Stimulated activated CD4-positive, alpha-beta T cell treated with anti-CD3 and anti-CD28 coated beads, Interleukin-12 subunit alpha, Interleukin-12 subunit beta, amount 100 ng/mL, for 4 hours (primary cell): Measurements from ENCODE around the gene NDUFAF4.
"Not testable (repeated sequence)": the region's sequence is repeated elsewhere in the genome, so short reads cannot be mapped to it uniquely, and the experiment has no call there.

Experiments
- DNase-seq: peaks from one replicate; pipeline ENCODE4 v3.0.0-alpha.2; 2020

NDUFAF4 gene

GRCh38 chr6:96898241-96898851, 655 bp upstream of the NDUFAF4 start:
- DNase-seq = no peak

DNA sequence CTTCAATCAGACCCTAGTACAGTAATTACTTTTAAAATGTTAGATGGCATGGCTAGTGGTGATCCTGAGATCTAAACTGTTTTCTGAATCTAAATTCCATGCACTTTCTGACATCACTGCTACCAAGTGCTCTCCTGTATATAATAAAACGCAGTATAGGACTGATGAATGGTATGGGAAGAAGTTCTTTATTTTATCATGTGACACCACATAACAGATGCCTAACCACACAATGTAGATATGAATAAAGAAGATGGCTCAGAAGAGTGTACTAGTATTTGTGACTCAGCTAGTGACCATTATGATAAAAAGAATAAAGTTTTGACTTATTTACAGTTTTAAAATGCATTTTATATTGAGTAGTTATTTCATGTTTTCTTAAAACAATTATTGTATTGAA, 8.5 kb downstream of the NDUFAF4 start:
- no peak for DNase-seq

DNA sequence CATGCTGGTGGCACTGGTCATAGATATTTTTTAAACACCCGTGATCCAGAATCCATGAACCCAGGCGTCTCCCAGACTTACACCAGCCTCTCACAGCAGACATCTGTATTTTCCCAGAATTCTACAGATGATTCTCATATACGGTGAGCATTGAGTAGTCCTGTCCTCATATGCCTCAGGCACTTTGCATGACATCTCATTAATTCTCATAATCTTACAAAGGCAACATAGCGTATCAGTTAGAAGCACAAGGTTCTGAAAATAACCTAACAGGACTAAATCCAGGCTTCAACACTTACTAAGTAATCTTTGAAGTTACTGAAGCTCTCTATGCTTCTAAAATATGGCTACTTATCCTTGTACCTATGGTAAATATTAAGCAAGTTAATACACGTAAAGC, 8.9 kb downstream of the NDUFAF4 start:
- DNase-seq = no peak

GRCh38 chr6:96886519-96886918, 11.2 kb downstream of the NDUFAF4 start:
- no peak for DNase-seq

GRCh38 chr6:96885187-96885631, 12.5 kb downstream of the NDUFAF4 start:
- DNase-seq = not testable (repeated sequence)

DNA sequence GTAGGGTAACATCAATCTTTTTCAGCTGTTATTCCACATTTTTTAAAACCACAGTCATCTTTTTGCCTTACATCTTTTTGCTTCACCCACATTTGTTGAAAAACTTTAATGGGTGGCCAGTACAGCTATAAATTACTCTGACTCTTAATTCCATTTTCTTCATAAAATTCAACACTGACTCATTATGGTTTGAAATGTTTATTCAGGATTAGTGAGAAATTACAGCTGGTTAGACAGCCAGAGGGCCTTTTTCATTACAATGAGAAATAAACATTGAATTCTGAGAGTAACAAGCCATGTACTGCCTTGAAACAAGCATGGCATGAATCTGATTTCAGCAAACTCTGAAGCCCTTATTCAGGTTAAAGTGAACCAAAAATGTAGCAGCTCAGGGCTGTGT, 19.5 kb downstream of the NDUFAF4 start:
- DNase-seq = no peak

GRCh38 chr6:96876886-96877545, 20.7 kb downstream of the NDUFAF4 start:
- DNase-seq = no peak

- DNase-seq = no peak
These were observed 24.7 kb downstream of the NDUFAF4 start for GRCh38 chr6:96872976-96873375.

DNA sequence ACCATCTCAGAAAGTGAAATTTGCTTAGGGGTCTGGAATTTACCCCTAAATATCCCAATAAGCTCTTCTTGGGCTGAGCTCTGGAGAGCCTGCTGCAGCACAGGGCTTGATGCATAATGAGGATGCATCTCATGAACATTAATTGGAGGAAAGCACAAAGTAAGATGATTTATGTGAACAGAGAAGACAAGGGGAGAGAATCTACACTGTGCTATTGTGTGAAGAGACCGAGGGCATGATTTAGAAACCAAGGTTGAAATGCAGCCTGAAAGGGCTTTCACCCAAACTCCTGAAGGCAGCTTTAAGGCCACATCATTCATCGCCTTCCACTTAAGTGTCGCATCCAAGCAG, 32.7 kb downstream of the NDUFAF4 start:
- DNase-seq = no peak

GRCh38 chr6:96864216-96865054, 33.3 kb downstream of the NDUFAF4 start:
- no peak for DNase-seq

DNA sequence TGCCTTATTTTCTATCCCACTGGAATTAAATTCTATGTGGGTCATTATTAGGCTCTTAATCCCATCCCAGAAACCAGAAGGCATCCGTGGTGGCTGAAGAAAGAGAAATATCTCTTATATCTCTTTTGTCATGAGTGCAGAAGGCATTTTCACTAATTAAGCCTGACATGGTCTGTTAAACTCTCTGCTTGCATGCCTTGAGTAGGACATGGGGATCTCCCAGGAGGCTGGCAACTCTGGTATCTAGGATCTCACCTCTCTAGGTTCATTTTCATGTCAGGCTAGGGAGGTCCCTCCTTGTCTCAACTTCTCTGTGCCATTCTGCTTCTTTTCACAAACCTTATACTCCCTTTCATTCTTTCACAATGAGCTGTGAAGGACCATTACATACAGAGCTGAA, 35.1 kb downstream of the NDUFAF4 start:
- DNase-seq = no peak

DNA sequence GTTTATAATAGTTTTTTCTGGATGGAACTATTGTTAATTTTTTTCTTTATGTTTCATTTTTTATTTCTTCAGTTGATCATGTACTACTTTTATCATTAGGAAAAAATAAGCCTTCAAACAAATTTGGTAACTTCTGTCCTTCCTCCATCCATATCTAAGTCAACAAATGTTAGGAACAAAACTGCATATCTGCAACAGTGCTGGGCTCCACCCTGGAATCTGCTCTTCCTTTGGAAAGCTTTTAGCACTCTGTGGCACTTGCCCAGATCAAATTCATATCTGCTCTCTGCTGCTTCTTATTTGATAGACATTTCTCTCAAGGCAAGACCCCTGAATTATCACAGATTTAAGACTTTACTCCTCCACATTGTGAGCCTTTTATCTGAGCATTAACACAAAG, 36.1 kb downstream of the NDUFAF4 start:
- DNase-seq = no peak

DNA sequence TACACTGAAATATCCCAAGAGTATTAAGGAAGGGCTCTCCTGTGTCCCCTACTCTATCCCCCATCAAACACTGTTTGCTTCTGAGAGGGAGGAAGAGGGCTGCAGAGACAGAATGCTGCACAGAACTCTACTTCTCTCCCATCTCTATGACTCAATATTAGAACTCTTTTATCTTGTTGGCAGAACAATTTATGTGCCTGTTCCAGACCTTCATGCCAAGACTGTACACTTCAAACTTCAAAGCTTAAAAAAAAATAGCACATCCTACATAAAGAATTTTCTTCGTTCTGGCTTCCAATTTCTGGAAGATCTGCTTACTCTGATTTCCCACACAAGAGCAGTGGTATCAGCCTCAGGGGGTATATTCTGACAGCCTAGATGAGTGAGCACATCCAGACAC, 40.8 kb downstream of the NDUFAF4 start:
- DNase-seq = no peak

DNA sequence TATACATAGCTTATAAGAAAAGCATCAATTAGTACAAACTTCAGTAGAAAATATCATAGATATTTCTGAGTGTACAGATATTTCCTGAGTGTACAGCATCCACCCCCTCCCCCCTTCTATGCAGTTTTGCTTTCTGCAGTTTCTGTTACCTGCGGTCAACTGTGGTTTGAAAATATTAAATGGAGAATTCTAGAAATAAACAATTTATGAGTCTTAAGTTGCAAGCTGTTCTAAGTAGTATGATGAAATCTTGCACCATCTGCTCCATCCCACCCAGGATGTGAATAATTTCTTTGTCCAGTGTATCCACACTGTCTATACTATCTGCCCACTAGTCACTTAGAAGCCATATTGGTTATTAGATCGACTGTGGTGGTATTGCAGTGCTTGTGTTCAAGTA, 44.6 kb downstream of the NDUFAF4 start:
- DNase-seq = no peak

GRCh38 chr6:96852605-96853004, 45.1 kb downstream of the NDUFAF4 start:
- DNase-seq = no peak

- DNase-seq = no peak
These were observed 45.8 kb downstream of the NDUFAF4 start for GRCh38 chr6:96851858-96852257.

GRCh38 chr6:96849615-96850014, 48.1 kb downstream of the NDUFAF4 start:
- no peak for DNase-seq

GRCh38 chr6:96844530-96844929, 53.2 kb downstream of the NDUFAF4 start:
- DNase-seq = no peak

- no peak for DNase-seq
These were observed 56.3 kb downstream of the NDUFAF4 start for GRCh38 chr6:96841345-96841744.
